A549 (cell line): ENCODE data around the gene KSR2. TPM values are rescaled to one million over a fixed set of nuclear protein-coding genes. Genes with fewer than 3 reads are reported as not detected.
A peak's percentile ranks its signal among the peaks of the same experiment; 100 is the strongest.

Source experiments
- ATAC-seq, 2 experiments: fragments of 200-7000 bp in 1 of 2; fragments of >200 bp in 1 of 2; cut with Nextera tagmentation in 1 of 2; cut with Tn5 transposase in 1 of 2; 3 replicates each; pipeline versions ENCODE4 v1.8.0 to v1.9.1; 2018 to 2020; ENCODE audit warnings: mild to moderate bottlenecking in 1 of 2, moderate library complexity in 1 of 2
- CTCF ChIA-PET: fragments of 300-600 bp; sonication (Branson Sonifier 250); formaldehyde crosslinking; extraction: SDS; loops from one replicate; lab custom pipeline; 2021; ENCODE audit warnings: antibody characterized with exemption, inconsistent platforms; lab: Yijun Ruan, JAX
- POLR2A ChIA-PET: fragments of 350-600 bp; formaldehyde crosslinking; extraction: SDS; loops from one replicate; lab custom pipeline; 2021; ENCODE audit warnings: antibody characterized with exemption, inconsistent platforms; lab: Yijun Ruan, JAX
- DNase-seq, 2 experiments: peaks; one replicate each; pipeline versions ENCODE4 v3.0.0 to v3.0.0-alpha.2; 2011 to 2016; ENCODE audit warnings: low read depth in 1 of 2, low spot score in 1 of 2
- FAIRE-seq: peaks from 2 replicates; lab custom pipeline; 2011; peaks lifted over from hg19 to GRCh38; lab: Jason Lieb, UNC
- H3K27ac ChIP-seq, 2 experiments: fragments of >200 bp; sonication (Bioruptor Twin); formaldehyde crosslinking; 3 replicates each; pipeline ENCODE4 v1.5.1; 2016 to 2017
- H3K4me1 ChIP-seq: fragments of >200 bp; sonication (Bioruptor Twin); formaldehyde crosslinking; 3 replicates; pipeline ENCODE4 v1.6.1; 2016
- H3K4me2 ChIP-seq: fragments of >200 bp; sonication (Bioruptor Twin); formaldehyde crosslinking; 3 replicates; pipeline ENCODE4 v1.6.1; 2016
- H3K4me3 ChIP-seq: fragments of >200 bp; sonication (Bioruptor Twin); formaldehyde crosslinking; 3 replicates; pipeline ENCODE4 v1.5.1; 2016
- H3K9me3 ChIP-seq: fragments of >200 bp; sonication (Bioruptor Twin); formaldehyde crosslinking; 3 replicates; pipeline ENCODE4 v1.6.1; 2016
- CEBPB ChIP-seq, 2 experiments: fragments of >200 bp in 1 of 2; sonication (Bioruptor Twin) in 1 of 2; formaldehyde crosslinking in 1 of 2; IDR thresholded peaks; 2 replicates each; pipeline ENCODE4 v1.6.1; 2012 to 2016
- CTCF ChIP-seq: fragments of >200 bp; sonication (Bioruptor Twin); formaldehyde crosslinking; IDR thresholded peaks from 3 replicates; pipeline ENCODE4 v1.5.1; 2016
- EHF ChIP-seq: fragments of 250-450 bp; sonication (Bioruptor Pico); IDR thresholded peaks from 2 replicates; pipeline ENCODE4 v1.5.0; 2020; ENCODE audit warnings: mild to moderate bottlenecking
- EHMT2 ChIP-seq: fragments of 200-600 bp; sonication (generic); IDR thresholded peaks from 2 replicates; pipeline ENCODE4 v1.6.1; 2016; ENCODE audit warnings: antibody characterized with exemption, low read depth, mild to moderate bottlenecking, moderate library complexity
- ELK1 ChIP-seq: fragments of 150-350 bp; IDR thresholded peaks from 2 replicates; pipeline ENCODE4 v1.6.1; 2014; ENCODE audit warnings: low read depth, mild to moderate bottlenecking, low read length
- FOSB ChIP-seq: fragments of 250-450 bp; sonication (Bioruptor Pico); IDR thresholded peaks from 2 replicates; pipeline ENCODE4 v1.5.0; 2020; ENCODE audit warnings: mild to moderate bottlenecking, moderate library complexity
- HOXB13 ChIP-seq: fragments of 250-450 bp; sonication (Bioruptor Pico); IDR thresholded peaks from 2 replicates; pipeline ENCODE4 v1.5.0; 2020; ENCODE audit warnings: low read depth, mild to moderate bottlenecking, moderate library complexity
- HOXB5 ChIP-seq: fragments of 250-450 bp; sonication (Bioruptor Pico); IDR thresholded peaks from 2 replicates; pipeline ENCODE4 v1.5.0; 2020; ENCODE audit warnings: mild to moderate bottlenecking, moderate library complexity
- JUN ChIP-seq, 2 experiments: fragments of >200 bp; sonication (Bioruptor Twin); formaldehyde crosslinking; IDR thresholded peaks; 2 replicates in 1 of 2; 3 replicates in 1 of 2; pipeline ENCODE4 v1.6.1; 2016 to 2017
- JUNB ChIP-seq: fragments of >200 bp; sonication (Bioruptor Twin); formaldehyde crosslinking; IDR thresholded peaks from 2 replicates; pipeline ENCODE4 v1.6.1; 2016
- KDM1A ChIP-seq: fragments of 200-600 bp; sonication (generic); IDR thresholded peaks from 2 replicates; pipeline ENCODE4 v1.6.1; 2016; ENCODE audit warnings: low read depth, mild to moderate bottlenecking
- MAFK ChIP-seq: fragments of 450-650 bp; IDR thresholded peaks from 2 replicates; pipeline ENCODE4 v1.6.1; 2014; ENCODE audit not compliant: partially characterized antibody
- MAX ChIP-seq: IDR thresholded peaks from 2 replicates; pipeline ENCODE4 v1.6.1; 2012
- MAZ ChIP-seq: fragments of 150-350 bp; IDR thresholded peaks from 2 replicates; pipeline ENCODE4 v1.6.1; 2014; ENCODE audit warnings: antibody characterized with exemption, low read depth, low read length, borderline replicate concordance
- NFE2L2 ChIP-seq: fragments of 150-350 bp; conservative IDR thresholded peaks from 2 replicates; pipeline ENCODE4 v1.6.1; 2014; ENCODE audit warnings: low read length
- NPAS2 ChIP-seq: fragments of 250-450 bp; sonication (Bioruptor Pico); IDR thresholded peaks from 2 replicates; pipeline ENCODE4 v1.8.0; 2022; ENCODE audit warnings: mild to moderate bottlenecking, moderate library complexity, borderline replicate concordance
- NR3C1 ChIP-seq: fragments of >200 bp; sonication (Bioruptor Twin); formaldehyde crosslinking; IDR thresholded peaks from 3 replicates; pipeline ENCODE4 v1.6.1; 2017
- PHF8 ChIP-seq: fragments of 200-600 bp; sonication (generic); IDR thresholded peaks from 2 replicates; pipeline ENCODE4 v1.6.1; 2016; ENCODE audit warnings: low read depth, mild to moderate bottlenecking, antibody characterized with exemption, moderate library complexity, borderline replicate concordance
- POLR2A ChIP-seq: IDR thresholded peaks from 2 replicates; pipeline ENCODE4 v1.6.1; 2012; ENCODE audit warnings: mild to moderate bottlenecking, low read length
- RAD21 ChIP-seq, 2 experiments: fragments of >200 bp in 1 of 2; sonication (Bioruptor Twin) in 1 of 2; formaldehyde crosslinking in 1 of 2; IDR thresholded peaks in 1 of 2; conservative IDR thresholded peaks in 1 of 2; 2 replicates in 1 of 2; 3 replicates in 1 of 2; pipeline ENCODE4 v1.6.1; 2012 to 2018; ENCODE audit warnings: inconsistent platforms in 1 of 2
- RCOR1 ChIP-seq: fragments of 150-350 bp; IDR thresholded peaks from 2 replicates; pipeline ENCODE4 v1.6.1; 2014; ENCODE audit warnings: antibody characterized with exemption, low read length, low read depth
- RFX5 ChIP-seq: fragments of 450-650 bp; IDR thresholded peaks from 2 replicates; pipeline ENCODE4 v1.7.1; 2014; ENCODE audit warnings: antibody characterized with exemption, mild to moderate bottlenecking, moderate library complexity
- SMC3 ChIP-seq: fragments of >200 bp; sonication (Bioruptor Twin); formaldehyde crosslinking; IDR thresholded peaks from 3 replicates; pipeline ENCODE4 v1.6.1; 2018; ENCODE audit warnings: inconsistent platforms
- whole genome bisulfite sequencing: methylation state at CpG from one replicate; pipeline ENCODE4 v1.1.6; 2017; ENCODE audit errors: missing lambda C conversion rate; 5-methylcytosine and 5-hydroxymethylcytosine counted together
- polyA plus RNA-seq, 4 experiments: library from polyadenylated mRNA; depleted of rRNA in 3 of 4; stranded (reverse); fragments of >200 nt; fragmentation: RNase III in 1 of 4; extraction: RNeasy Plus Mini Kit Qiagen cat#74134 plus additional on column Dnase treatment in 1 of 4; gene quantifications; 2 replicates in 3 of 4; 3 replicates in 1 of 4; pipeline ENCODE4 v1.2.3, GENCODE V29; 2011 to 2017
- TF ChIP-seq, protein P1 (sequence below): fragments of 200-600 bp; sonication (generic); IDR thresholded peaks from 2 replicates; pipeline ENCODE4 v1.6.1; 2016; ENCODE audit warnings: antibody characterized with exemption, mild to moderate bottlenecking, moderate library complexity
- TF ChIP-seq, protein P2 (sequence below): fragments of >200 bp; sonication (Bioruptor Twin); formaldehyde crosslinking; IDR thresholded peaks from 3 replicates; pipeline ENCODE4 v1.6.1; 2016

KSR2 gene
- polyA plus RNA-seq, 2 of the 4 experiments (the other 2 are of a cell fraction): 0.37 to 1.2 TPM

GRCh38 chr12:117674763-117675162, 294.0 kb downstream of the KSR2 start:
- ChIA-PET CTCF (interaction anchor here (0.6 to 1.7 kb wide), 4 partner anchors 12 to 468 kb away, joined by 3 to 5 read pairs (median 4); no protein-coding TSS in a partner anchor), POLR2A (no interaction called here)
- ATAC-seq (no peak), FAIRE-seq (no peak), DNase-seq (no peak)
- no peak for TF ChIP-seq RFX5
- TF ChIP-seq KDM1A: 0 out of 2 replicates have a peak, but pooled peaks have one; percentile 18
- Histone ChIP-seq H3K4me1 (peaks cover 6% of the 10 kb centered on the region), H3K27ac (no peak overlapping the region), H3K4me3 (no peak overlapping the region), H3K4me2 (no peak overlapping the region), H3K9me3 (no peaks in the 10 kb centered on the region)
- WGBS: 39% methylated on average over 1 of the region's 1 CpG

- DNase-seq: no peak
These were observed 294.5 kb downstream of the KSR2 start for GRCh38 chr12:117674313-117674712.

GRCh38 chr12:117671734-117672133, 297.1 kb downstream of the KSR2 start:
- WGBS: 53% methylated on average over 8 of the region's 8 CpGs
- Histone ChIP-seq H3K9me3 (no peaks in the 10 kb centered on the region), H3K4me3 (no peak overlapping the region), H3K4me1 (0 out of 3 replicates have a peak, but pooled peaks cover 3% of the 10 kb centered on the region), H3K4me2 (no peak overlapping the region), H3K27ac (peak overlapping the region in 1 of 2 experiments; percentile 57; a peak in 2 of 6 replicates)
- TF ChIP-seq MAX (no peak), MAZ (no peak), NFE2L2 (no peak), CTCF (peak; percentile 64), JUNB (no peak), POLR2A (no peak), MAFK (no peak), RCOR1 (no peak), EHMT2 (no peak), EHF (CRISPR knock-in tag) (no peak), RFX5 (no peak), RAD21 (conservative IDR thresholded peaks at IDR 0.05 in 1 of 2, IDR thresholded peaks at IDR 0.05 in 1 of 2) (peak; percentile 80 to 93), PHF8 (no peak), HOXB13 (no peak), SMC3 (peak; percentile 83), JUN (IDR thresholded peaks at IDR 0.05) (no peak)
- DNase-seq (peak; percentile 71 to 73), FAIRE-seq (no peak), ATAC-seq (peak; percentile 46 to 86; a peak in 4 of 6 replicates)
- ChIA-PET POLR2A (no interaction called here), CTCF (interaction anchor here (0.6 to 2.9 kb wide), 14 partner anchors 10 to 304 kb away, joined by 3 to 28 read pairs (median 4); no protein-coding TSS in a partner anchor)

More at GRCh38 chr12:117674313-117674712, 294.5 kb downstream of the KSR2 start:
- no peak overlapping the region for H3K4me3 ChIP-seq
- H3K4me1 ChIP-seq: 0 out of 3 replicates have a peak, but pooled peaks cover 3% of the 10 kb centered on the region
- POLR2A ChIA-PET: no interaction called here
- FAIRE-seq (no peak), ATAC-seq (no peak)
- WGBS: 92% methylated on average over 3 of the region's 3 CpGs
- H3K27ac ChIP-seq: no peak overlapping the region
- CTCF ChIA-PET: interaction anchor here (0.9 to 1.7 kb wide), 3 partner anchors 12 to 307 kb away, joined by 4 to 5 read pairs (median 4); no protein-coding TSS in a partner anchor
- no peaks in the 10 kb centered on the region for H3K9me3 ChIP-seq
- no peak overlapping the region for H3K4me2 ChIP-seq
- TF ChIP-seq FOSB (CRISPR knock-in tag) (no peak), HOXB5 (CRISPR knock-in tag) (no peak), CEBPB (IDR thresholded peaks at IDR 0.05) (no peak), ELK1 (no peak), RFX5 (no peak), NR3C1 (no peak), NPAS2 (CRISPR knock-in tag) (no peak), MAFK (no peak)
- TF ChIP-seq, protein P1, sequence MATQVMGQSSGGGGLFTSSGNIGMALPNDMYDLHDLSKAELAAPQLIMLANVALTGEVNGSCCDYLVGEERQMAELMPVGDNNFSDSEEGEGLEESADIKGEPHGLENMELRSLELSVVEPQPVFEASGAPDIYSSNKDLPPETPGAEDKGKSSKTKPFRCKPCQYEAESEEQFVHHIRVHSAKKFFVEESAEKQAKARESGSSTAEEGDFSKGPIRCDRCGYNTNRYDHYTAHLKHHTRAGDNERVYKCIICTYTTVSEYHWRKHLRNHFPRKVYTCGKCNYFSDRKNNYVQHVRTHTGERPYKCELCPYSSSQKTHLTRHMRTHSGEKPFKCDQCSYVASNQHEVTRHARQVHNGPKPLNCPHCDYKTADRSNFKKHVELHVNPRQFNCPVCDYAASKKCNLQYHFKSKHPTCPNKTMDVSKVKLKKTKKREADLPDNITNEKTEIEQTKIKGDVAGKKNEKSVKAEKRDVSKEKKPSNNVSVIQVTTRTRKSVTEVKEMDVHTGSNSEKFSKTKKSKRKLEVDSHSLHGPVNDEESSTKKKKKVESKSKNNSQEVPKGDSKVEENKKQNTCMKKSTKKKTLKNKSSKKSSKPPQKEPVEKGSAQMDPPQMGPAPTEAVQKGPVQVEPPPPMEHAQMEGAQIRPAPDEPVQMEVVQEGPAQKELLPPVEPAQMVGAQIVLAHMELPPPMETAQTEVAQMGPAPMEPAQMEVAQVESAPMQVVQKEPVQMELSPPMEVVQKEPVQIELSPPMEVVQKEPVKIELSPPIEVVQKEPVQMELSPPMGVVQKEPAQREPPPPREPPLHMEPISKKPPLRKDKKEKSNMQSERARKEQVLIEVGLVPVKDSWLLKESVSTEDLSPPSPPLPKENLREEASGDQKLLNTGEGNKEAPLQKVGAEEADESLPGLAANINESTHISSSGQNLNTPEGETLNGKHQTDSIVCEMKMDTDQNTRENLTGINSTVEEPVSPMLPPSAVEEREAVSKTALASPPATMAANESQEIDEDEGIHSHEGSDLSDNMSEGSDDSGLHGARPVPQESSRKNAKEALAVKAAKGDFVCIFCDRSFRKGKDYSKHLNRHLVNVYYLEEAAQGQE: no peak
- TF ChIP-seq, protein P2, sequence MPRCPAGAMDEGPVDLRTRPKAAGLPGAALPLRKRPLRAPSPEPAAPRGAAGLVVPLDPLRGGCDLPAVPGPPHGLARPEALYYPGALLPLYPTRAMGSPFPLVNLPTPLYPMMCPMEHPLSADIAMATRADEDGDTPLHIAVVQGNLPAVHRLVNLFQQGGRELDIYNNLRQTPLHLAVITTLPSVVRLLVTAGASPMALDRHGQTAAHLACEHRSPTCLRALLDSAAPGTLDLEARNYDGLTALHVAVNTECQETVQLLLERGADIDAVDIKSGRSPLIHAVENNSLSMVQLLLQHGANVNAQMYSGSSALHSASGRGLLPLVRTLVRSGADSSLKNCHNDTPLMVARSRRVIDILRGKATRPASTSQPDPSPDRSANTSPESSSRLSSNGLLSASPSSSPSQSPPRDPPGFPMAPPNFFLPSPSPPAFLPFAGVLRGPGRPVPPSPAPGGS: no peak
